B cell (primary cell): ENCODE results near the gene PSMD5. TPM values are rescaled to one million over a fixed set of nuclear protein-coding genes. Genes with fewer than 3 reads are reported as not detected.

Experiments
- ATAC-seq: fragments of 200-7000 bp; cut with Tn5 transposase; one replicate; pipeline ENCODE4 v1.10.0; 2021; ENCODE audit warnings: low read depth, mild to moderate bottlenecking, moderate number of reproducible peaks, moderate library complexity
- CTCF ChIA-PET: fragments of 350-600 bp; sonication (Branson Sonifier 250); formaldehyde crosslinking; loops from one replicate; lab custom pipeline; 2021; ENCODE audit warnings: antibody characterized with exemption, inconsistent platforms; lab: Charles Lee
- POLR2A ChIA-PET: fragments of 350-600 bp; sonication (Branson Sonifier 250); formaldehyde crosslinking; loops from one replicate; lab custom pipeline; 2021; ENCODE audit warnings: antibody characterized with exemption; lab: Charles Lee
- DNase-seq: peaks from one replicate; pipeline ENCODE4 v3.0.0; 2013
- H2AFZ ChIP-seq: 2 replicates; pipeline ENCODE4 v1.6.1; 2012; ENCODE audit warnings: mild to moderate bottlenecking, low read depth, low read length; ENCODE audit not compliant: insufficient read depth, poor library complexity, severe bottlenecking
- H3K27ac ChIP-seq, 2 donors: 1 replicate in 1 of 2; 2 replicates in 1 of 2; pipeline ENCODE4 v1.5.1; 2012 to 2013; ENCODE audit warnings: low read length in 2 of 2, mild to moderate bottlenecking in 2 of 2, moderate library complexity in 1 of 2
- H3K27me3 ChIP-seq, 4 experiments: fragments of 200-600 bp in 1 of 4; sonication (generic) in 1 of 4; replicated peaks in 1 of 4; 1 replicate in 2 of 4; 2 replicates in 2 of 4; pipeline versions ENCODE4 v1.6.1 to v1.7.0; 2013 to 2016; ENCODE audit warnings: low read length in 3 of 4, mild to moderate bottlenecking in 2 of 4, mixed read lengths in 1 of 4, moderate library complexity in 1 of 4; ENCODE audit not compliant: insufficient read depth in 4 of 4, control insufficient read depth in 3 of 4; ENCODE audit errors: control extremely low read depth in 1 of 4
- H3K36me3 ChIP-seq, 2 experiments: replicated peaks in 1 of 2; 1 replicate in 1 of 2; 2 replicates in 1 of 2; pipeline versions ENCODE4 v1.6.1 to v1.7.1; 2013; ENCODE audit warnings: low read length in 1 of 2; ENCODE audit not compliant: insufficient read depth in 2 of 2, control insufficient read depth in 1 of 2; ENCODE audit errors: control extremely low read depth in 1 of 2, extremely low read depth in 1 of 2
- H3K4me1 ChIP-seq, 2 donors: fragments of 200-600 bp in 1 of 2; sonication (generic) in 1 of 2; 1 replicate in 1 of 2; 2 replicates in 1 of 2; pipeline versions ENCODE4 v1.5.1 to v1.6.1; 2013 to 2017; ENCODE audit warnings: low read length in 2 of 2; ENCODE audit not compliant: control insufficient read depth in 2 of 2, insufficient read depth in 2 of 2
- H3K4me2 ChIP-seq: replicated peaks from 2 replicates; pipeline ENCODE3; 2012; ENCODE audit warnings: mild to moderate bottlenecking, low read depth, low read length; ENCODE audit not compliant: poor library complexity, severe bottlenecking
- H3K4me3 ChIP-seq, 5 experiments: fragments of 200-600 bp in 1 of 5; sonication (generic) in 1 of 5; 1 replicate in 3 of 5; 2 replicates in 2 of 5; pipeline versions ENCODE4 v1.5.1 to v1.7.0; 2011 to 2016; ENCODE audit warnings: low read length in 4 of 5, mild to moderate bottlenecking in 4 of 5, low read depth in 2 of 5, control low read depth in 1 of 5, moderate library complexity in 1 of 5; ENCODE audit not compliant: insufficient read depth in 1 of 5; ENCODE audit errors: control extremely low read depth in 1 of 5, extremely low read depth in 1 of 5
- H3K79me2 ChIP-seq: fragments of 200-600 bp; sonication (generic); one replicate; pipeline ENCODE4 v1.6.0; 2016; ENCODE audit warnings: low read length; ENCODE audit not compliant: control insufficient read depth, insufficient read depth
- H3K9ac ChIP-seq: fragments of 200-600 bp; sonication (generic); 2 replicates; pipeline ENCODE4 v1.6.1; 2017; ENCODE audit warnings: mild to moderate bottlenecking, low read length, moderate library complexity
- H3K9me3 ChIP-seq, 3 donors: one replicate each; pipeline versions ENCODE4 v1.6.1 to v1.7.1; 2013; ENCODE audit warnings: low read length in 2 of 3; ENCODE audit not compliant: control insufficient read depth in 2 of 3, insufficient read depth in 1 of 3; ENCODE audit errors: control extremely low read depth in 1 of 3
- H4K20me1 ChIP-seq: 2 replicates; pipeline ENCODE4 v1.6.0; 2012; ENCODE audit warnings: mild to moderate bottlenecking, low read length; ENCODE audit not compliant: insufficient read depth, control insufficient read depth, poor library complexity, severe bottlenecking
- H3K27ac Mint-ChIP-seq: one replicate; pipeline ENCODE4 v1.8.0; 2021; ENCODE audit warnings: mixed read lengths
- H3K27me3 Mint-ChIP-seq: one replicate; pipeline ENCODE4 v1.8.0; 2021; ENCODE audit warnings: mixed read lengths
- H3K4me1 Mint-ChIP-seq: one replicate; pipeline ENCODE4 v1.8.0; 2021; ENCODE audit warnings: mixed read lengths
- H3K4me3 Mint-ChIP-seq: one replicate; pipeline ENCODE4 v1.8.0; 2021; ENCODE audit warnings: mixed read lengths
- H3K9me3 Mint-ChIP-seq: one replicate; pipeline ENCODE4 v1.8.0; 2022; ENCODE audit warnings: mixed read lengths; ENCODE audit not compliant: insufficient read depth
- CTCF ChIP-seq: fragments of 200-600 bp; IDR thresholded peaks from one replicate; pipeline ENCODE4 v1.8.0; 2022; ENCODE audit warnings: antibody characterized with exemption, mild to moderate bottlenecking
- EZH2 ChIP-seq: IDR thresholded peaks from 2 replicates; pipeline ENCODE4 v1.6.1; 2012; ENCODE audit warnings: borderline replicate concordance, low read depth, mild to moderate bottlenecking, moderate library complexity, low read length; ENCODE audit not compliant: insufficient read depth, poor library complexity, severe bottlenecking
- WGBS: methylation state at CpG from one replicate; pipeline ENCODE4 v1.1.5; 2013; ENCODE audit warnings: missing lambda C conversion rate; ENCODE audit not compliant: insufficient coverage; 5-methylcytosine and 5-hydroxymethylcytosine counted together
- intact Hi-C: fragments of 100-400 bp; cut with micrococcal nuclease; formaldehyde crosslinking; loops from one replicate; pipeline ENCODE4 v1.10.0; 2022
- polyA plus RNA-seq: library from polyadenylated mRNA; depleted of rRNA; stranded (reverse); fragments of >200 nt; gene quantifications from 2 replicates; pipeline ENCODE4 v1.2.3, GENCODE V29; 2012
- total RNA-seq, 2 donors: library from RNA; stranded (reverse); fragments of 120-200 nt in 1 of 2; gene quantifications; 1 replicate in 1 of 2; 2 replicates in 1 of 2; pipeline versions ENCODE4 v1.2.3 to v1.2.4, GENCODE V29; 2013 to 2022

The PSMD5 gene
- total and polyA plus RNA-seq, 2 donors (not counting 1 experiment from before 2014, with no cell fraction given) = 7.4 to 25.3 TPM

- Histone ChIP-seq H3K9me3 (no peaks in the 10 kb centered on the region), H3K4me1 (peaks cover 27 to 33% of the 10 kb centered on the region in 2 donors), H4K20me1 (no peaks in the 10 kb centered on the region), H3K27ac (peak overlapping the region; percentile 47 to 69), H3K27me3 (peaks cover 0 to 3% (median 0%) of the 10 kb centered on the region in 4 experiments), H3K4me2 (peak overlapping the region; percentile 97), H2AFZ (peak overlapping the region; percentile 78), H3K4me3 (peak overlapping the region in 2 of 5 experiments; percentile 70 to 83), H3K79me2 (no peaks in the 10 kb centered on the region), H3K9ac (peak overlapping the region; percentile 67), H3K36me3 (peaks cover 0 to 3% of the 10 kb centered on the region in 2 experiments)
- DNase-seq = no peak
- POLR2A ChIA-PET = no interaction called here
- intact Hi-C loops = no loop called here
- Mint-ChIP-seq H3K4me3 (peak overlapping the region; percentile 86), H3K27me3 (peaks cover 6% of the 10 kb centered on the region), H3K9me3 (no peaks in the 10 kb centered on the region), H3K27ac (peak overlapping the region; percentile 80), H3K4me1 (peaks cover 37% of the 10 kb centered on the region)
- no peak for TF ChIP-seq EZH2
- TF ChIP-seq CTCF = no peak
- CTCF ChIA-PET = interaction anchor here (0.6 to 8.8 kb wide), 3 partner anchors 54 to 61 kb away, joined by 3 to 81 read pairs (median 4); no protein-coding TSS in a partner anchor
- 69% methylated on average over 4 of the region's 7 CpGs for WGBS
- ATAC-seq = no peak
Measured at GRCh38 chr9:120875643-120875953, 32.9 kb upstream of the PSMD5 start.

- Histone ChIP-seq H3K9me3 (no peaks in the 10 kb centered on the region), H3K4me2 (no peak overlapping the region), H4K20me1 (no peaks in the 10 kb centered on the region), H3K4me3 (no peak overlapping the region), H3K79me2 (no peaks in the 10 kb centered on the region), H3K27me3 (peaks cover 0 to 3% (median 0%) of the 10 kb centered on the region in 4 experiments), H3K36me3 (peaks cover 0 to 3% of the 10 kb centered on the region in 2 experiments), H3K9ac (no peak overlapping the region), H3K27ac (peak overlapping the region; percentile 47 to 69), H2AFZ (no peak overlapping the region), H3K4me1 (peaks cover 27 to 35% of the 10 kb centered on the region in 2 donors)
- peaks cover 37% of the 10 kb centered on the region for H3K4me1 Mint-ChIP-seq
- no peak for ATAC-seq
- peak overlapping the region; percentile 86 for H3K4me3 Mint-ChIP-seq
- peaks cover 6% of the 10 kb centered on the region for H3K27me3 Mint-ChIP-seq
- H3K27ac Mint-ChIP-seq = peak overlapping the region; percentile 80
- ChIA-PET CTCF (interaction anchor here (1.3 to 8.8 kb wide), 2 partner anchors 54 to 61 kb away, joined by 4 to 81 read pairs; no protein-coding TSS in a partner anchor), POLR2A (no interaction called here)
- H3K9me3 Mint-ChIP-seq = no peaks in the 10 kb centered on the region
- WGBS = 90% methylated on average over 4 of the region's 4 CpGs
- no peak for DNase-seq
- intact Hi-C loops = no loop called here
- TF ChIP-seq CTCF = no peak
- no peak for TF ChIP-seq EZH2
Measured at GRCh38 chr9:120875195-120875565, 32.5 kb upstream of the PSMD5 start.
